ENCODE results near the gene DACH1. TPM values are rescaled to one million over a fixed set of nuclear protein-coding genes. Genes with fewer than 3 reads are reported as not detected.

The DACH1 gene
- total and polyA plus RNA-seq, 2 donors (not counting 3 experiments of a cell fraction or from before 2014, with no cell fraction given) = 8.6 to 28.3 TPM

DNA sequence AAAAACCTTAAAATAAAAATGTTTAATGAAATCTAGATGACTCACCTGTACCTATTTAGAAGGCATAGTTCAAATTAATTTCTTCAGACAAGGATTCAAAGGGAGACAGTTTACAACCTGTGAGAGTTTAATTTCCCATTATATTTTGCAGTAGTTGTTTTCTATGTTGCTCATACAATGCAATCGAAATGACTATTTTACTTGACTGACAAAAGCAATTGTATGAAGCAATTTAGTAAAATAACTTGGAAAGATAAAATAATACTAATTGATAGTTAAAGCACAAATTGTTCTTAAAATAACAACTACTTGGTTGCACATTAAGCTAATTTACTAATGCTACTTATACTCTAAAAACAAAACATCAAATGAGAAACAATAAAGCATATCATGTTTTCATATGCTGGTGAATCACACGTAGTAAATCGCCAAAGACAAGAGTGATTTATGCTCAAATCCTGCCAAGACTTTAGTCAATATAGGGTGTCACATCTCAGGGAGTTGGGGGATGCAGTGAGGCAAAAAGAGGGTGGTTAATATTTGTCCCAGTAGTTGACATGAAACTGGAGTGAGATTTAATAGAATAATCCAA is 6.4 kb downstream of the DACH1 start:
- Histone ChIP-seq H3K27ac (ENCODE audit: insufficient read depth, low read depth, low read length) (no peak overlapping the region), H3K79me2 (ENCODE audit: control insufficient read depth, insufficient read depth, low read length) (no peaks in the 10 kb centered on the region), H3K9ac (replicated peaks; ENCODE audit: extremely low read depth, insufficient read depth, low read length) (no peak overlapping the region), H4K20me1 (replicated peaks; ENCODE audit: control insufficient read depth, extremely low read depth, insufficient read depth, low read length) (no peaks in the 10 kb centered on the region), H3K9me3 (replicated peaks; ENCODE audit: control insufficient read depth, insufficient read depth, low read length) (no peaks in the 10 kb centered on the region), H3K4me2 (ENCODE audit: insufficient read depth, low read length) (peak overlapping the region; percentile 47), H3K36me3 (ENCODE audit: control insufficient read depth in 2 of 2, extremely low read depth in 1 of 2, insufficient read depth in 2 of 2, low read length in 2 of 2) (no peaks in the 10 kb centered on the region), H3K27me3 (ENCODE audit: control insufficient read depth in 2 of 2, insufficient read depth in 2 of 2, low read length in 2 of 2) (no peaks in the 10 kb centered on the region), H3K4me1 (ENCODE audit: control insufficient read depth, extremely low read depth, insufficient read depth, low read length) (peaks cover 9% of the 10 kb centered on the region), H3K9me1 (replicated peaks; ENCODE audit: control insufficient read depth, extremely low read depth, insufficient read depth, low read length) (no peaks in the 10 kb centered on the region), H3K4me3 (replicated peaks in 1 of 3; ENCODE audit: insufficient read depth in 1 of 3, low read depth in 1 of 3, low read length in 3 of 3) (no peak overlapping the region), H2AFZ (ENCODE audit: low read depth, low read length) (no peak overlapping the region)
- TF ChIP-seq JUN (IDR thresholded peaks at IDR 0.05; ENCODE audit: borderline replicate concordance, insufficient read depth, insufficient read length, low read depth) (no peak), POLR2AphosphoS5 (IDR thresholded peaks at IDR 0.05; ENCODE audit: insufficient read depth, low read depth, low read length) (no peak), POLR2A (IDR thresholded peaks at IDR 0.05; ENCODE audit: low read depth, low read length) (no peak), GATA2 (IDR thresholded peaks at IDR 0.05; ENCODE audit: insufficient read depth, insufficient read length, low read depth, low read length) (no peak), EZH2 (IDR thresholded peaks at IDR 0.05; ENCODE audit: borderline replicate concordance, low read depth, low read length, severe bottlenecking) (no peak), FOS (IDR thresholded peaks at IDR 0.05; ENCODE audit: borderline replicate concordance, insufficient read depth, low read length) (no peak)
- TF ChIP-seq, protein P1, sequence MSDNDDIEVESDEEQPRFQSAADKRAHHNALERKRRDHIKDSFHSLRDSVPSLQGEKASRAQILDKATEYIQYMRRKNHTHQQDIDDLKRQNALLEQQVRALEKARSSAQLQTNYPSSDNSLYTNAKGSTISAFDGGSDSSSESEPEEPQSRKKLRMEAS (IDR thresholded peaks at IDR 0.05; ENCODE audit: insufficient read depth, insufficient read length) = no peak
- TF ChIP-seq, protein P2, sequence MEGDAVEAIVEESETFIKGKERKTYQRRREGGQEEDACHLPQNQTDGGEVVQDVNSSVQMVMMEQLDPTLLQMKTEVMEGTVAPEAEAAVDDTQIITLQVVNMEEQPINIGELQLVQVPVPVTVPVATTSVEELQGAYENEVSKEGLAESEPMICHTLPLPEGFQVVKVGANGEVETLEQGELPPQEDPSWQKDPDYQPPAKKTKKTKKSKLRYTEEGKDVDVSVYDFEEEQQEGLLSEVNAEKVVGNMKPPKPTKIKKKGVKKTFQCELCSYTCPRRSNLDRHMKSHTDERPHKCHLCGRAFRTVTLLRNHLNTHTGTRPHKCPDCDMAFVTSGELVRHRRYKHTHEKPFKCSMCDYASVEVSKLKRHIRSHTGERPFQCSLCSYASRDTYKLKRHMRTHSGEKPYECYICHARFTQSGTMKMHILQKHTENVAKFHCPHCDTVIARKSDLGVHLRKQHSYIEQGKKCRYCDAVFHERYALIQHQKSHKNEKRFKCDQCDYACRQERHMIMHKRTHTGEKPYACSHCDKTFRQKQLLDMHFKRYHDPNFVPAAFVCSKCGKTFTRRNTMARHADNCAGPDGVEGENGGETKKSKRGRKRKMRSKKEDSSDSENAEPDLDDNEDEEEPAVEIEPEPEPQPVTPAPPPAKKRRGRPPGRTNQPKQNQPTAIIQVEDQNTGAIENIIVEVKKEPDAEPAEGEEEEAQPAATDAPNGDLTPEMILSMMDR (IDR thresholded peaks at IDR 0.05; ENCODE audit: extremely low read depth in 1 of 2, insufficient read depth in 1 of 2, low read depth in 1 of 2, low read length in 2 of 2) = no peak
- BruUV-seq (replicated peaks) = no TSS peak
- peak; percentile 79 for DNase-seq (ENCODE audit: low read depth, low spot score)
- CTCF ChIA-PET = no interaction called here
- FAIRE-seq = no peak
- POLR2A ChIA-PET = no interaction called here
- dilution Hi-C loops (cut with MboI; ENCODE audit: extremely low pct_ligation_motif_present, low sequenced_read_pairs) (no loop called here), intact Hi-C loops (cut with micrococcal nuclease) (loop anchor here (10.0 kb wide), 4 partner anchors 704 to 1236 kb away; no protein-coding TSS in a partner anchor)

Measured in endothelial cell of umbilical vein (primary cell).